Measurements from ENCODE around the gene KATNAL1. TPM values are rescaled to one million over a fixed set of nuclear protein-coding genes. Genes with fewer than 3 reads are reported as not detected.

KATNAL1 gene
- total RNA-seq (2013; cell fraction: nucleolus; rRNA removed): 68.9 and 77.5 TPM in 2 replicates
- 7.2 and 7.8 TPM in 2 replicates for total RNA-seq (2014; rRNA removed)
- 15.2 and 16.4 TPM in 2 replicates for total RNA-seq (2014; rRNA removed; fragmentation: Illumina TruSeq; extraction: Trizol)
- total RNA-seq (2021): 14.8 and 18.8 TPM in 2 replicates
- polyA plus RNA-seq (2011; ENCODE audit: low read depth): 3.2 TPM
- polyA plus RNA-seq (2011; rRNA removed): 6.5 and 11.8 TPM in 2 replicates
- polyA plus RNA-seq (2011; cell fraction: cytosol; rRNA removed): 2.5 and 2.6 TPM in 2 replicates
- 3.3 and 4.0 TPM in 2 replicates for polyA plus RNA-seq (2011; cell fraction: nucleus; rRNA removed)
- 4.5 and 5.6 TPM in 2 replicates for polyA plus RNA-seq (2012)
- 13.5 and 18.4 TPM in 2 replicates for polyA plus RNA-seq (2014; fragmentation: Illumina TruSeq; extraction: Trizol)
- 1 to 10 TPM; 9.4 to 9.8 TPM for polyA plus RNA-seq (2014; fragmentation: Nextera tagmentation; extraction: Ambion mirVana)
- polyA plus RNA-seq (2014; rRNA removed): 5.9 and 6.6 TPM in 2 replicates
- polyA plus RNA-seq (2016; fragmentation: Nextera tagmentation; extraction: Ambion mirVana): 10 to 100 TPM; 16.7 to 18.7 TPM
- 8.1 and 10.2 TPM in 2 replicates for polyA minus RNA-seq (2011; rRNA and poly(A)+ RNA removed)
- polyA minus RNA-seq (2011; cell fraction: cytosol; rRNA and poly(A)+ RNA removed): 1.5 and 2.4 TPM in 2 replicates
- polyA minus RNA-seq (2011; cell fraction: nucleus; rRNA and poly(A)+ RNA removed): 4.7 and 9.1 TPM in 2 replicates
- Bru-seq, nascent RNA: percentile 67 among the genes with signal in this experiment
- BruChase-seq, experiment 1, labeled RNA remaining after a 6-hour chase: percentile 67 among the genes with signal in this experiment
- percentile 69 among the genes with signal in this experiment for BruChase-seq, experiment 2, labeled RNA remaining after a 2-hour chase
- long read RNA-seq, experiment 1, full-length matches to known transcripts: 5 of 8 reads
- long read RNA-seq, experiment 1, partial matches to known transcripts: 2 of 8 reads
- long read RNA-seq, experiment 1, other reads (novel, unspliced or antisense): 1 of 8 reads
- long read RNA-seq, experiment 2, full-length matches to known transcripts: 21 of 57 reads
- long read RNA-seq, experiment 2, partial matches to known transcripts: 11 of 57 reads
- long read RNA-seq, experiment 2, other reads (novel, unspliced or antisense): 25 of 57 reads

DNA sequence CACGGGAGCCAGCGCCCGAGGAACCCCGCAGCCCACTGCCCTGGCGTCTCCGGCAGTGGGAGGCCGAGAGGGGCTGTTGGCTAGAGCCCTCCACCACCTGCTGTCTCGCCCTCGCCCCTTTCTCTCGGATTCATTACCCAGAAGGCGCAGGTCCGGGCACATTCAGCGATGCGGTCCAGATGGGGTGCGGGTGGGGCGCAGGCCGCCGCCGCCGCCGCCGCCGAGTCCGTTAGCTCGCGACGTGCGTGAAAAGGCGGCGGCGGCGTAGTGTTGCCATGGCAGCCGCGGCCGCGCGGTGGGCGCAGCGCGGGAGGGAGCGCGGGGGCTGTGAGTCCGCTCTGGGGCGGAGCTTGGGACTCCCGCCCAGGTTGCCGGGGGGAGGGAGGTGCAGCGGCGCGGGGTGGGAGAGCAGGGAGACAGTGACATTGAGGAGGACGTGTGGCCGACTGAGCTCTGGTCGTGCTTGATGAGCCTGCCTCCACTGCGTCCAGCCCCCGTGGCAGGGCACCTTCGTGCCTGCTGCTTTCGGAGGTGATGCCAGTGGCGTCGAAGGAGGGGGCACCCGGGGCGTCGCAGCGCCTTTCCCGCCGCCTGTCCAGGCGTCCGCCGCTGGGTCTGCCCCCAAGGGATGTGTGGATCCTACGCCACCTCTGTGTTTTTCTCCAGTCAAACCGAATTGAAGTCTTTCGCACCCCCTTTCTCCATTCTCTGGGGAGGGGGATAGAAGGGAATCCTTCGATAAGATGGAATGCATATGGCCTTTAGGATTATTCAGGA is at the start of gene KATNAL1:
TSS of gene KATNAL1 (minus strand) at position 358 of the 777 bp plus-strand sequence. CDS start 23,774 bp downstream, outside the sequence.
- BruUV-seq (replicated peaks): no TSS peak
- peak within 1 kb of the TSS; percentile 86 for H2AFZ ChIP-seq (ENCODE audit: control insufficient read depth, low read depth, low read length)
- CTCF ChIA-PET: interaction anchor here (0.6 to 3.6 kb wide), 9 partner anchors 9 to 177 kb away, joined by 3 to 23 read pairs (median 3); no protein-coding TSS in a partner anchor
- TF ChIP-seq HDAC6 (IDR thresholded peaks at IDR 0.05; ENCODE audit: unreplicated experiment) (no peak), ZNF24 (IDR thresholded peaks at IDR 0.05) (peak; percentile 36; the same call in 1 of the 2 replicates), DPF2 (IDR thresholded peaks at IDR 0.05) (peak; percentile 81), TCF3 (IDR thresholded peaks at IDR 0.05; ENCODE audit: borderline replicate concordance, insufficient read depth, low read depth, low read length) (0 out of 2 replicates have a peak, but pooled peaks have one; percentile 8), ASH2L (IDR thresholded peaks at IDR 0.05; ENCODE audit: borderline replicate concordance, low read depth) (0 out of 2 replicates have a peak, but pooled peaks have one; percentile 35), NRF1 (conservative IDR thresholded peaks at IDR 0.05; ENCODE audit: low read depth, low read length) (no peak), POLR2AphosphoS5 (IDR thresholded peaks at IDR 0.05; ENCODE audit: low read length) (peak; percentile 49; the same call in 1 of the 2 replicates), NFIC (IDR thresholded peaks at IDR 0.05; ENCODE audit: low read depth, low read length) (no peak), NBN (IDR thresholded peaks at IDR 0.05) (no peak), ZBED1 (IDR thresholded peaks at IDR 0.05; ENCODE audit: borderline replicate concordance) (no peak), PBX3 (IDR thresholded peaks at IDR 0.05; ENCODE audit: insufficient replicate concordance, low read depth, low read length) (no peak), SUZ12 (IDR thresholded peaks at IDR 0.05; ENCODE audit: unreplicated experiment) (no peak), EZH2 (IDR thresholded peaks at IDR 0.05; ENCODE audit: borderline replicate concordance, control insufficient read depth, low read depth, low read length) (no peak), RCOR1 (conservative IDR thresholded peaks at IDR 0.05; ENCODE audit: low read depth, low read length) (no peak), EGR1 (IDR thresholded peaks at IDR 0.05; ENCODE audit: borderline replicate concordance in 1 of 2, low read depth in 2 of 2, low read length in 2 of 2) (peak in 1 of 2 experiments; percentile 71; a peak in 1 of 3 replicates), SMAD5 (IDR thresholded peaks at IDR 0.05; ENCODE audit: low read depth) (peak; percentile 45; the same call in 1 of the 2 replicates), MEF2B (IDR thresholded peaks at IDR 0.05; ENCODE audit: partially characterized antibody, poor library complexity, severe bottlenecking) (no peak), SP1 (IDR thresholded peaks at IDR 0.05; ENCODE audit: low read depth, low read length) (peak; percentile 14), FOS (IDR thresholded peaks at IDR 0.05; ENCODE audit: borderline replicate concordance, extremely low read depth, insufficient read length) (no peak)

More for the DNA sequence above, at the start of gene KATNAL1:
- SMC1A ChIA-PET (ENCODE audit: uncharacterized antibody, unreplicated experiment): interaction anchor here (0.6 to 3.8 kb wide), 11 partner anchors 18 to 308 kb away, joined by 3 to 15 read pairs (median 3); no protein-coding TSS in a partner anchor
- Histone ChIP-seq H3K27me3 (replicated peaks in 1 of 2; ENCODE audit: control insufficient read depth in 2 of 2, insufficient read depth in 2 of 2, low read length in 1 of 2) (no peaks in the 10 kb centered on the region), H4K20me1 (ENCODE audit: control insufficient read depth, insufficient read depth) (no peaks in the 10 kb centered on the region), H3K27ac (ENCODE audit: control insufficient read depth, insufficient read depth) (peak within 1 kb of the TSS; percentile 74), H3K36me3 (ENCODE audit: control insufficient read depth in 2 of 2, insufficient read depth in 2 of 2, low read length in 1 of 2) (no peaks in the 10 kb centered on the region), H3K9me3 (replicated peaks; ENCODE audit: control insufficient read depth, insufficient read depth, low read length) (no peaks in the 10 kb centered on the region), H3K4me2 (ENCODE audit: control insufficient read depth, insufficient read depth) (peak within 1 kb of the TSS; percentile 76), H3K4me3 (peak within 1 kb of the TSS; percentile 67), H3K4me1 (ENCODE audit: control insufficient read depth, insufficient read depth, low read length) (peaks cover 18% of the 10 kb centered on the region), H3K9ac (ENCODE audit: control insufficient read depth, insufficient read depth, low read length) (peak within 1 kb of the TSS; percentile 70), H3K79me2 (ENCODE audit: control insufficient read depth, insufficient read depth, low read length) (peaks cover 26% of the 10 kb centered on the region)
- intact Hi-C loops (cut with micrococcal nuclease; ENCODE audit: unreplicated experiment) (loop anchor here (2.0 to 5.0 kb wide), 4 partner anchors 63 to 165 kb away; no protein-coding TSS in a partner anchor), in situ Hi-C loops (cut with MboI) (no loop called here)
- DNase-seq (ENCODE audit: low read depth, low spot score) (no peak), FAIRE-seq (no peak), ATAC-seq (peak; percentile 77)
- POLR2A ChIA-PET: interaction anchor here (1.0 to 1.1 kb wide), 2 partner anchors 109 to 161 kb away, joined by 3 to 8 read pairs; no protein-coding TSS in a partner anchor
- 1% methylated on average over 47 of the region's 71 CpGs for WGBS (ENCODE audit: insufficient coverage, insufficient replicate concordance, low lambda C conversion rate, missing lambda C conversion rate)
- RAD21 ChIA-PET (ENCODE audit: unreplicated experiment): interaction anchor here (0.7 to 1.9 kb wide), 9 partner anchors 56 to 175 kb away, joined by 3 to 12 read pairs (median 4); no protein-coding TSS in a partner anchor
